GM10266 (cell line): ENCODE data around the gene CCL28.

Source experiments
- DNase-seq: peaks from one replicate; pipeline ENCODE4 v3.0.0; 2012; ENCODE audit errors: extremely low spot score
- CTCF ChIP-seq: IDR thresholded peaks from 2 replicates; pipeline ENCODE4 v1.5.1; 2012; ENCODE audit warnings: mild to moderate bottlenecking, low read depth; ENCODE audit not compliant: control insufficient read depth, insufficient read depth; ENCODE audit errors: missing control alignments

CCL28 gene

DNA sequence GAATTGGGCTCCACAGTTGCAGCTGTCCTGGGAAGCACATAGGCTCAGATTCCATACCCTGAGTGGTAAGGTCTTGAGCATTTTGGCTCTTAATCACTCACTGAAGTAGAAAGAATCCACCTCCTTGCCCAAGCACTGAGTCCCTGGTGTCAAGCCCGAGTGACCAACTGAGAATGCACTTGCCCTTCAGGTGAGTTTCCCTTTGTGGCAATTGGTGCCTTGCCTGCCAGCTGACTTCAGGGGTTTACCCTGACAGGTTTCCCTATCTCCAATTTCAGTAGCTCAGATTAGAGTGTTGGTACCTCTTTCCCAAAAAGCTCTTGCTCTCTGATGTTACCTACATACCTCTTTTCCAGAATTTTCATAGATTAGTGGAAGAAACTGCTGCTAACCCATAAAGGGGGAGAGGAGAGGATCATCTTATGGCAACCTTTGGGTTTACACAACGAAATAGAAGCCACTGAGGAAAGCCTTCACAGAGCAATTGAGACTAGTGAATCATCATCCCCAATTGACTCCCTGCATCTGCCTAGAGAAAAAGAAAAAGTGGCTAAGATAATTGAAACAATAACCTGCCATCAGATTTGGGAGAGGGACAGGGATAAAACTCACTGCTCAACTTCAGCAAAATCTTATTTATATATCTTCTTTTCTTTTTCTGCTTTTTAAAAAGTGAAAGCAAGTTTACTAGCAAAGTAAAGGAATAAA, 48.6 kb downstream of the CCL28 start:
- no peak for DNase-seq
- TF ChIP-seq CTCF = no peak

DNA sequence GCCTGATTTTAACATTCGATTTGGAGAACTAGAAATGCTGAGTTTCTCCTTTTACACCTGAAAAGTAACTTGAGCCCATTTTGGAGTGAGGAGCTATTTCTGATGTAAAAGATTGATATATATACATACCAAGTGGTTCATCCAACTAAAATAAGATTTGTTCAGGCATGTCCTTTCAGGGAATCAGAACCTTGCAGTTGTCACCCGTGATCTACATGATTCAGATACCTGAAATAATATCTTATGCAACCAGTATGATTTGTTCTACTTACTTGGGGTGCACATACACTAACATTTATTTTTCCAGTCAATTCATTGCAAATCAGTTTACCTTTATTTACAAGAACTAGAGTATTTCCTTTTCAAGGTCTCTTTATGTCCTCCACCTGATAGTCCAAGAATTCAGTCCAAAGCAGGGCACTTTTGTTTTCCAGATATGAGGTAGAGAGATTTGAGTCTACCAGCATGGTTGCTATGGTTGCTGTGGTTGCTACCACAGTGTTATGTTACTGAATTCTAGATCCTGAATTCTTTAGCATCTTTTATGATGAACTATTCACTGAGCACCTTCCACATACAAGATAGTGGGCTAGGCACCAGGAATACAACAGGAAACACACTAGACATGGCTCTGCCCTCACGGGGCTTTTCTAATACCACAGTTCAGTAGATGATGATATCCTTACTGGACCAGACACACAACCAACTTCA, 49.3 kb downstream of the CCL28 start:
- TF ChIP-seq CTCF = no peak
- no peak for DNase-seq

DNA sequence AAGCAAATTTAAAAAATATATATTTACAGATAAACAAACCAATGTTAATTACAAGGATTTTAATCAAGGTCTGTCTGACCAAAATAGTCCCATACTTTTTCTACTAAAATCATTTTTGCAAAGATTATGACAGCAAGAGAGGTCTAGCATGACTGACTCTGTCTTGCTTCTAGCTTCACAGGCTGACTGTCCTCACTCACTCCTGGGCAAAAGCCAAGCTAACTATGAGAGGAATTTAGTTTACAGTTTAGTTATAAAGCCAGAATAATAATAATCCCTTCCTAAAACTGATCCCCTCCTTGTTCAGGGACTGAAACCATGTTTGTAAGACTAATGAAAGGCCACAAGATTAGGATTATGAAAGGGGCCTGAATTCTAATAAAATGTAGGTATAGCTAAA, 53.5 kb downstream of the CCL28 start:
- no peak for TF ChIP-seq CTCF
- DNase-seq = no peak

DNA sequence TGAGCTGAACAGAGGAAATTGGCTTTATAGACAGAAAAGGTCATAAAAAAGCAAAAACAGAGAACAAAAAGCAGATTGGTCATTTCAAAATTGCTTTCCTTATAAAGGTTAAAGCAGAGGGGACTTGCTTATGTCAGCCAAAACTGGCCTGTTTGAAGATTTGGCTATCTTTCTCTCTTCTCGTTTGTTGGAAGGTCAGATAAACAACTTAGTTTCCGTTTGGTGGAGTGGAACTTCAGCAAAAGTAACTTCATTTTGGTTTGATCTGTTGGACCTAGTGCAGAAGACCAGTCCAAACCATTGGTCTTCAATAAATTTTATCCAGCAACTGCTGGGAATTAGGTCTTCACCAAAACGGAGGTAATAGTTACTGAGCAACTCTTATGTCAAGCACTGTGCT, 53.9 kb downstream of the CCL28 start:
- no peak for DNase-seq
- no peak for TF ChIP-seq CTCF

GRCh38 chr5:43357878-43358281, 54.3 kb downstream of the CCL28 start:
- DNase-seq = no peak
- no peak for TF ChIP-seq CTCF

- no peak for TF ChIP-seq CTCF
- no peak for DNase-seq
Observed at GRCh38 chr5:43357067-43357466, 55.1 kb downstream of the CCL28 start.

GRCh38 chr5:43354774-43355173, 57.4 kb downstream of the CCL28 start:
- no peak for TF ChIP-seq CTCF
- no peak for DNase-seq
